ENCODE measurements around the gene KAT14. TPM values are rescaled to one million over a fixed set of nuclear protein-coding genes. Genes with fewer than 3 reads are reported as not detected.
"Not testable (repeated sequence)": the region's sequence is repeated elsewhere in the genome, so short reads cannot be mapped to it uniquely, and the experiment has no call there.

The KAT14 gene
- total RNA-seq, 1 donor from 2014 or later, result 25.4 TPM

DNA sequence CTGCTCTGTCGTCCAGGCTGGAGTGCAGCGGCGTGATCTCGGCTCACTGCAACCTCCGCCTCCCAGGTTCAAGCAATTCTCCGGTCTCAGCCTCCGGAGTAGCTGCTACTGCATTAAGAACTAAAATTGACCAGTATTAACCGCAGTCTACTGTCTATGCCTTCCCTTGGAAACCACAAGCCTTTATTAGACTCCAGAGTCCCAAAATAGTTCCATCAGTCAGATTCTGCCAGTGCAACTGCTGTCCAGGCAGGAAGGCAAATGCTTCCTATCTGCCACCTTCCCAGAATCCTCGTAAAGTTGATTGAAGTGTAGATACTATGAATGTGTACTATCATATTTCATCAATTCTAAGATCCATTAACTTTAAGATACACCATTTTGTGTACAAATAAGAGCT is 16.7 kb downstream of the KAT14 start:
- peak; percentile 84 for DNase-seq (ENCODE audit: low read depth)

DNA sequence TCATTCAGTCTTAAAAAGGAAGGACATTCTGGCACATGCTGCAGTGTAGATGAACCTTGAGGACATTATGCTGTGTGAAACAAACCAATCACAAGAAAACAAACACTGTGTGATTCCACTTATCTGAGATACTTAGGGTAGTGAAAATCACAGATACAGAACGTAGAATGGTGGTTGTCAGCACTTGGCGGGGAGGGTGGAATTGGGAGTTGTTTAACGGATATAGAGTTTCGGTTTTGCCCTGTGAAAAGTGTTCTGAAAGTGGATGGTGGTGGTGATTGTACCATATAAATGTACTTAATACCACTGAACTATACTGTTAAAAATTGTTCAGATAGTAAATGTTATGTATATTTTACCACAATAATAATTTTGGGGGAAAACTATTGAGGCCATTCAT is 18.4 kb downstream of the KAT14 start:
- DNase-seq (ENCODE audit: low read depth), result no peak

DNA sequence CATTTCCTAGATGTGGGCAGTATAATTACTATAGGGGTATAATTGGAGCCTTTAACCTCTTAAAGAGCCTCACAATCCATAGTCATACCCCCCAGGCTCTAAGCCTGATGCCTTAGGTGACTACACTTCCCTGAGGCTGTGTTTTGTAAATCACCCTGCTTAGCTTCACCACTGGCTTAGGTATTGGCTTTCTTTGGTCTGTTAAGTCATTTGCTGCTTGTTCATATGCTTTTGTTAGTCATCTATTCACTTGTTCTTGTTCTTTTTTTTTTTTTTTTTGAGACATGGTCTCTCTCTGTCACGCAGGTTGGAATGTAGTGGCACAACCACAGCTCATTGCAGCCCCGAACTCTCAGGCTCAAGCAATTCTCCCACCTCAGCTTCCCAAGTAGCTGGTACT is 26.7 kb downstream of the KAT14 start:
- peak; percentile 41 for DNase-seq (ENCODE audit: low read depth)

DNA sequence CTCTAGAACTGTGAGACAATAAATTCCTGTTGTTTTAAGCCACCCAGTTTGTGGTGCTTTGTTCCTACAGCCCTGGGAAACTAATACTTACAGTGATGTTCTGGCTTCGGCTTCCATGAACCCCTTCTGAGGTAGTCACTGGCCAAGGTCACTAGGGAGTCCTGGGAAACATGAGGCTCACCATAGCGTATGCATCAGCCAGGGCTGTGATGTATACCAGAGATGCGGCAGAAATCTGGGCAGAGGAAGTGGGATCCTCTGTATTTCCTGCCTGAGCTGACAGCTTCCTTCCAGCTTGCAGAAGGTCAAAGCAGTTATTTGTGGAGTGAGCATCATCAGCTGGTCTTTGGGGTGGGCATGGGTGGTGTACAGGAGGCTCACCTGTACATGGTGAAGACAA is 27.9 kb downstream of the KAT14 start:
- DNase-seq (ENCODE audit: low read depth), result no peak

DNA sequence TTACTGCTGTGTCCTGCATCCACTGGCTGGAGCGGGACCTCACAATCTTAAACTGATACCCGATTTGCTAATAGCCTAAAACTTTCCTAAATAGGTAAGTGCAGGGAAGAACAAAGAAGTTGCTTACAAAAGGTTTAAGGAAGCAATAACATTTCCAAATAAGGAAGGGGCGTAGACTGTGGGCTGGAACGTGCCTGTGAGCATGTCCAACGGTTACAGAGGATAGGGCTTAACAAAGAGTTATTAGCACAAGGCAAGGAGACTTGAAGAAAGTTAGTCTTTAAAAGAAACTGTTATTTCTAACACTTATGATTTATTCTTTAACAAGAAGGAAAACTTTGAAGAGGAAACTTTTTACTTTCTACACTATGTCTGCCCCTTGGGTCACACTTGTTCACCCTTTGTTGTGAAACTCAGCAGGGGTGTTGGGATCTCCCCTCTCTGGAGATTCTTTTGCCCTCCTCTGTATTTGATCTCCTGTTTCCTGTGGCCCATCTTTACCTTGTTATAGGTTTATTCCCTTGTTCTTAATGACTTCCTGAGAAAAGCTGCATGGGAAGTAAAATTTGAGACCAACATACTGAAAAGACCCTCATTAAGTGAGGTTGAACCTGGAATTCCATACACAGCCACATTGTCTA is 28.7 kb downstream of the KAT14 start:
- no peak for DNase-seq (ENCODE audit: low read depth)

DNA sequence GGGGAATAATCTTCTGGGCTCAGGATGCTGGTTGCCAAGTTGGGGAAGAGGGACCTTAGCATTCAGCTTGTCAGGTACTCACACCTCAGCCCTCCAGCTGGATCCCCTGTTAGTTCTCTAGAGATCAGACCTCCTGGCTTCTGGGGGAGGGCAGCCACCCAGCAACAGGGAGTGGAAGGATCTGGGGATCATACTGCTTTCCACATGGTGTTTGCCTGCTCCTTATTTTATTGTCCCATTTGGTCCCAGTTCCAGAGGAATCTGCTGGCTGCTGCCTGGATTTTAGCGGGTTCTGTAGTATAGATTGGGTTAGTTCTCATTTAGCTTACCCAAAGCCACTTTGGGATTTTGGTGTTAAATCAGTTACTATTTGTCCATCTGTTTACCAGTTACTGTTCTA is 29.3 kb downstream of the KAT14 start:
- no peak for DNase-seq (ENCODE audit: low read depth)

DNA sequence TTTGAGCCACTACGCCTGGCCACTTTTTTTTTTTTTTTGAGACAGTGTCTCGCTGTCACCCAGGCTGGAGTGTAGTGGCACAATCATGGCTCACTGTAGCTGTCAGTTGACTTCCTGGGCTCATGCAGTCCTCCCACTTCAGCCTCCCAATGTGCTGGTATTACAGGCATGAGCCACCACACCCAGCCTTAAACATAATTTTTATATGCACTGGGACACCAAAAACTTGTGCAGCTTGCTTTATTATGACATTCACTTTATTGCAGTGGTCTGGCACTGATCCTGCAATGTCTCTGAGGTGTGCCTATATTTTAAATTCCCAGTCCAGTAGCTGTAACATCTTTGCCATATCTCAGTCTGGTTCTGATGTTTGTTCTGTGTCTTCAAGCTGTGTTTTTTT is 34.7 kb downstream of the KAT14 start:
- no peak for DNase-seq (ENCODE audit: low read depth)

DNA sequence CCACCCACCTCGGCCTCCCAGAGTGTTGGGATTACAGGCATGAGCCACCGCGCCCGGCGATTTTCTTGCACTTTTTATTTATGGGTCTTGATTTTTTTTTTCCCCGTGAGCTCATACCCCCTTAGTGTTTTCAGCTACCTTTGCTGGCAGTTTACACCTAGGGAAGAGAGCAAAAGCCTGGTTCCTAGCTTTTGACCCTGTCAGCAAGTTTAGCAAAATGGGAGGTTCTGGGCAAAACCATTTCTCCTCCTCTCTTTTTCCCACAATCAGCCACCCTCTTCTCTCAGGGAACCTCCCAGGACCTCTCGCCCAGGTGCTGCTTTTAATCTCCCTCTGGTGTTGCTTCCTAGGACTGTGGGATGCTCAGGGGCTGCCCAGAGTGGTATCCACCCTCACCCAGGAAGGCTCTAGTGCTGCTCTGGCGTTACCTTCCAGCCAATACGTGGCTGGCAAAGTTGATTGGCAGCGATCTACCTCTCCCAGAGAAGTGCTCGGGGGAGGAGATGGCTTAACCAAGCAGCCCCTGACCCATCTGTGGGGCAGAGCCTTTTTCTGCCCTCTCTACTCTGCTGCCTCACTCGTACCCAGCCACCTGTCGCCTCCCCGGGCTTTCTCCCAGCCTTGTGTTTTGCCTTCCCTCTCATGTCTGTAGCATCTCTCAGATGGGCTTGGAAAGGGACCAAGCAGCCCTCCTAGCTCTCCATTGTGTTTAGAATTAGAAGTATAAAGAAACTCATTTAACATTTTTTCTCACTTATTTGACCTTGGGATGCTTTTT is 37.4 kb downstream of the KAT14 start:
- DNase-seq (ENCODE audit: low read depth), result no peak

DNA sequence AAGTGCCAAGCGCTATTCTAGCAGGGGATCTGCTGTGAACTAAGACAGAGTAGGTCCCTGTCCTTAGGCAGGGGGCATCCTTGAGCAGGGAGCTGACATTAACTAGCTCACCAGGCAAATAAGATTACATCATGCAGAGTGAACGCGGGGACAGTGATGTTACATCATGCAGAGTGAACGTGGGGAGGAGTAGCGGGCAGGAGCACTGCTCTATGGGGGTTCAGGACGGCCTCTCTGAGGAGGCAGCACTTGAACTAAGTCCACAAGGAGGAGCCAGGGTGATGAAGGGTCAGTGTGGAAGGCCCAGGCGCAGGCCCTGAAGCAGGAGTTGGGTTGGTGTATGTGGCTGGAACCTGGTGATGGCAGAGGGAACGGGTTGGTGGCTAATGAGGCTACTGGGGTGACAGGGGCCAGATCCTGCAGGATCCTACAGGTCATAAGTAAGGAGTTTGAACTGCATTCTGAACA is 38.7 kb downstream of the KAT14 start:
- no peak for DNase-seq (ENCODE audit: low read depth)

DNA sequence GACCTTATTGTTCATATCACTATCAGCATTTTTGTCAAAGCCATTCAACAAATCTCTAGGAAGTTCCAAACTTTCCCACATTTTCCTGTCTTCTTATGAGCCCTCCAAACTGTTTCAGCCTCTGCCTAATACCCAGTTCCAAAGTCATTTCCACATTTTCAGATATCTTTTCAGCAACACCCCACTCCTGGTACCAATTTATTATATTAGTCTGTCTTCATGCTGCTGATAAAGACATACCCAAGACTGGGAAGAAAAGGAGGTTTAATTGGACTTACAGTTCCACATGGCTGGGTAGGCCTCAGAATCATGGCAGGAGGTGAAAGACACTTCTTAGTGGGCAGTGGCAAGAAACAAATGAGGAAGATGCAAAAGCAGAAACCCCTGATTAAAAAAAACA is 42.7 kb downstream of the KAT14 start:
- DNase-seq (ENCODE audit: low read depth), result not testable (repeated sequence)

DNA sequence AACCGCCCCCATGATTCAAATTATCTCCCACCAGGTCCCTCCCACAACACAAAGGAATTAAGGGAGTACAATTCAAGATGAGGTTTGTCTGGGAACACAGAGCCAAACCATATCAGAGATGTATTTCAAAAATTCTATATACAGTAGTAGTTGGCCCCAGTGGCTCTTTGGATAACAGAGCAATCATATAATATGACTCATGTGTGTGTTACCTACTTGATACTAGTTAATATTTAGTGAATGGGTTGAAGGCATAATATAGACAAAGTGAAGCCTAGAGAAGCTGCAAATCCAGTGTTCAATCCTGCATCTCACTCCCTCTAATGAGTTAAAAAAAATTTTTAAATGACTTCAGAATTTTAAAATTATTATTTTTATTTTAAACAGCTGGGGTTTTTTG is 43.2 kb downstream of the KAT14 start:
- no peak for DNase-seq (ENCODE audit: low read depth)

DNA sequence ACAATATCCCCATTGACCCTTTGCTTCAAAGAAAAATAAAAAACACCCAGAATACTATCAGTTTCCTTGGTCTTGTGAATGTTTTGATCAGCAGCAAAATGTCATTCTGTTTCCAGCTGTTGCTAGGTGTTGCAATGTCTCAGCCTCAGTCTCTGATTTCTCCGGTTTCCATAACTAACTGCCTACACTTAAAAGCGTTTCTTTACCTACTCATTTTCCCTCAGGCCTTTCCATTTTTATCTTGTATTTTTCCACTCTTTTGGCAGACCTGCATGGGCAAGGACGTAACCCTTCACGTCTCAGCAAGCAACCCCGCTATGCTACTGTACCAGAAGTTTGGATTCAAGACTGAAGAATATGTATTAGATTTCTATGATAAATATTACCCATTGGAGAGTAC is 49.4 kb downstream of the KAT14 start:
- DNase-seq (ENCODE audit: low read depth), result no peak

DNA sequence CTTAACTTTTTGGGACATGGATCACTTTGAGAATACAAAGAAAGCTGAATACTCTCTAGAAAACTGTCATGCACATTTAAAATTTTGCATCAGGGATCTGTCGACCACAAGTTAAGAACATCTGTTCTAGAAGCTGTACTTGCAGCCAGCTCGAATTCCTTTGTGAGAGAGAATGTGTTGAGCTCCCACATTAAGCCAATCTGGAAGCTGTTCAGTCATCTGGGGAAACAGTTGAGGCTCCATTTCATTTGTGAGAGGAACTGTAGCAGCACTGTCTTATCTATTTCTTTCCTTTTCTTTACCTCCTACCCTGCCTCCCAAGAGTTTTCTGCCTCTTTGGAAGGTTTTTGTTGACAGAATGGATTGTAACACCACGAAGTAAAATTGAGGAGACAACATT is 50.8 kb downstream of the KAT14 start:
- DNase-seq (ENCODE audit: low read depth), result peak; percentile 69

DNA sequence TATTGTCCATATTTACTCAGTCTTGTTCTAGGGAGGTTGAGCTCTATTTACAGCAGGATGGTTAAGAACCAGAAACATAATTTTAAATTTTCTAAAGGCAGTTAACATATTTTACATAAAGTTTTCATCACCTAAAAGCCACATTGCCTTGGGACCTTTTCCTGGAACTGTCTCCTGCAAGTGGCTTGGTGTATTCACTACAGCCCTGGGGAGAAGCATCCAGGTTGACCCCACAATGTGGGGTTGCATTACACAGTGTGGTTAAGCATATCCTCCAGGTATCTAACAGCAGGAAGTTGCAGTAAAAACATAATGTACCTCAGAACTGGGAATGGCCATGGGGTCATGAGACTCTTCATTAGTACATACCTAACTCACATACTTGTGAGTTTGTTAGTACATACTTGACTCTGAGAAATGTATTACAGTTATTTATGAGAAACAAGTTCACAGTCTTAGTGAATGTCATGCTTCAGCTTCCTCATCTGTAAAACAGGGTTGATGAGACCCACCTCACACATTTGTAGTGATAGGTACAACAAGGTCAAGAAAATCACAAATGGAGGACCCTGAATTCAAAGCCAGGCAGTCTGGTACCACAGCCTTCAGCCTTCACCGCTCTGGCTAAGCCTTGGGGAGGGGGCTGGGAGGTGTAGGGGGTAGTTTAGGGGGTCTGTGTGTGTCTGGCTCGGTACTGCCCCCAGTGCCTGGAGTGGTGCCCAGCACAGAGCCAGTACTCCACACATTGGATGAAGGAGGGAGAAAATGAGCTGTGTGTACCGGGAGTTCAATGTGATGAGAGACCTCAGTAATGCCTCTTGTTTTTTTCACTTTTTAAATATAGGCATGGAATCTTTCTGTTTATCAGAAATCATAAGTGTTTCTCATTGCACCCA is 52.9 kb downstream of the KAT14 start:
- DNase-seq (ENCODE audit: low read depth), result no peak

DNA sequence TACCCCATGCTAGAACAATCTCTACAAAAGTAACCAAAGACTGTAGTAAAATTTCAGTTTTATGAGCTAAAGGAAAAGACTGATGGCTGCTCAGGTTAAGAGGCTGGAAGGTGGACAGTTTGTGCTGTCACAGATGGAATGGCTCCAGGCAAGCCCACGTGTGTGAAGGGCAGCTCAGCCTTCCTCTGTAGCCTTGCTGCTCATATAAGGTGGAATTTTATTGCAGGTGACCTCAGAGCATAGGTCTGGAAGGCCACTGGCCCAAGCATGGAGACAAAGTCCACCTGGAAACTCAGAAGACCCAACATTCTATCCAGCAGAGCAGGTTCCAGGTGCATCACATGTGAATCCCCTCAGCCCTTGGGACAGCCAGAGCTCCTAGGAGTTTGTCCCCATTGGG is 53.6 kb downstream of the KAT14 start:
- no peak for DNase-seq (ENCODE audit: low read depth)

DNA sequence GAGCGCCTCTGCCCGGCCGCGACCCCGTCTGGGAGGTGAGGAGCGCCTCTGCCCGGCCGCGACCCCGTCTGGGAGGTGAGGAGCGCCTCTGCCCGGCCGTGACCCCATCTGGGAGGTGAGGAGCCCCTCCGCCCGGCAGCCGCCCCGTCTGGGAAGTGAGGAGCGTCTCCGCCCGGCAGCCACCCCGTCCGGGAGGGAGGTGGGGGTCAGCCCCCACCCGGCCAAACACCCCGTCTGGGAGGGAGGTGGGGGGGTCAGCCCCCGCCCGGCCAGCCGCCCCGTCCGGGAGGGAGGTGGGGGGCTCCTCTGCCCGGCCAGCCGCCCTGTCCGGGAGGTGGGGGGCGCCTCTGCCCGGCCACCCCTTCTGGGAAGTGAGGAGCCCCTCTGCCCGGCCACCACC is 56.8 kb downstream of the KAT14 start:
- DNase-seq (ENCODE audit: low read depth), result not testable (repeated sequence)

DNA sequence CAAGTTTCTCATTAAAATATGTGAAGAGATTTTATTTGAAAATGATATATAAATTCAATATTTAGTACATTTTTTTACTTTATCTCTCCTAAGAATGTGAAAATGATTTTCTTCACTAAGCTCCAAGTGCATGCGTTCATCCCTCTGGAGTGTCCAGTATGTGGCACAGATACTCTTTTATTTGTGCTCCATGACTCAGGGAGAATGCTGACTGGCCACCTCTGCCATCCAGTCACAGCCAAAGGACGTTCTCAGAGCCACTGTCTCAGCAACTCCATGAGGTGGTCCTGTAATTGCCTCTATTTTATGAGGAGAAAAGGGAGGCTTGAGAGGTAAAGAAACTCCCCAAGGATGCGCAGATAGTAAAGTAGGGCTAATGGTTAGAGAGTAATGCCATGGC is 58.3 kb downstream of the KAT14 start:
- DNase-seq (ENCODE audit: low read depth), result no peak

DNA sequence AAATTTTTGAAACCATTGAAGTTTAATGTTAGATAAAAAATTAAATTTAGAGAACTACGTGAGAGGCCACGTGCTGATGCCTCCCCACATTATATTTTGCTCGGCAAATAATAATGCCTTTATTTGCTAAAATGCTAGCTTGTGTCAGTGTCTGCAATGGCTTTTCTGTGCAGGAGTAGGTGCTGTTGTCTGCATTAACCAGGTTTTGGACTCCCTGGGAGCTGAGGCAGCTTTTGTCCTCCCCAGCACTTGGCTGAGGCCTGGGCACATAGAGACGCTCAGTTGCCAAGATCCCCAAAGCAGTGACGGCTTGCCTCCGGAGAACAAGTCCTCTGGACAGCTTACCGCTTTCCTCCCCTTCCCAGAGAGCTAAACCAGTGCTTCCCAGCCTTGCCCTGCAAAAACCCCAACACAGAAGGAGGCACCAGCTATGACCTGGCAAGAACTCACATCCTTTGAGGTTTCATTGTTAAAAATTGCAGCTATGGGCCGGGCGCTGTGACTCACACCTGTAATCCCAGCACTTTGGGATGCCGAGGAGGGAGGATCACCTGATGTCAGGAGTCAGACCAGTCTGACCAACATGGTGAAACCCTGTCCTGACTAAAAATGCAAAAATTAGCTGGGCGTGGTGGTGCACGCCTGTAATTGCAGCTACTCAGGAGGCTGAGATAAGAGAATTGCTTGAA is 59.9 kb downstream of the KAT14 start:
- DNase-seq (ENCODE audit: low read depth), result no peak

DNA sequence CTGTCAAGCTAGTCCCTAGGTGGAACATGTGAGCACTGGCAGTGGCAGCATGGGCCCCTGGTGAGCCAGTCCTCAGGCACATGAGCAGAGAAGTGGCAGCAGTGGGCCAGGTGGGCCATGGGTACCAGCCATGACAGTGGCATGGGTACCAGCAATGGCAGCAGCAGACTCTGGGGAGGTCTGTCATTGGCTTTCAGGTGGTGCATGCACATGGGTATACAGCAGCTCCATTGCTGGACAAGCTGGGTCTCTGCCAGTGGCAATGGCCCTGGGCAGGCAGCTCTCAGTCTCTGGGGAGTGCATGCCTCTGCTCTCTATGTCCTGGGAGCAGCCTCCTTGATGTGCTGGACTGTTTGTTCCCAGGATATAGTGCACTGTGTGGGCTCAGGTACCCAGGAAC is 65.3 kb downstream of the KAT14 start:
- DNase-seq (ENCODE audit: low read depth), result no peak

DNA sequence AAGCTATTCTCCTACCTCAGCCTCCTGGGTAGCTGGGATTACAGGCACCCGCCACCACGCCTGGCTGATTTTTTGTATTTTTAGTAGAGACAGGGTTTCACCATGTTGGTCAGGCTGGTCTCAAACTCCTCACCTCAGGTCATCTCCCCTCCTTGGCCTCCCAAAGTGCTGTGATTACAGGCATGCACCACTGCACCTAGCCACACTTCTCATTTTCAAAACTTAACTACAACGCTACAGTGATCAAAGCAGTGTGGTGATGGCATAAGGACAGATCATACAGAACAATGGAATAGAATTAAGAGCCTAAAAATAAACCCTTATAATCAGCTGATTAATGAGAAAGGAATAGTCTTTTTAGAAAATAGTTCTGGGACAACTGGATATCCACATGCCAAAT is 66.0 kb downstream of the KAT14 start:
- DNase-seq (ENCODE audit: low read depth), result not testable (repeated sequence)

DNA sequence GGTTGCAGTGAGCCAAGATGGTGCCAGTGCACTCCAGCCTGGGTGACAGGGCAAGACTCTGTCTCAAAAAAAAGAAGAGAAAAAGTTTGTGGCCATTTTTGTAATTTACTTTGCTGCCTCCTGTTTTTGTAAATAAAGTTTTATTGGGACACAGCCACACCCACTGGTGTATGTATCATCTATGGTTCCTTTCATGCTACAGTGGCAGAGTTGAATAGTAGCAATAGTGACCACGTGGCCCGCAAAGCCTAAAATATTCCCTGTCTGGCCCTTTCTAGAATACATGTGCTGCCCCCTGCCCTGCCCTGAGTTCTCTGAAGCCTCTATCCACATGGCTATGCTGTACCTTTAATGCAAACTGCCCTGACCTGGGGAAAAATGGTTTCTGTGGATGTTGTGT is 75.3 kb downstream of the KAT14 start:
- DNase-seq (ENCODE audit: low read depth), result no peak

Data from myocyte (in vitro differentiated cells).